Neural cell (in vitro differentiated cells): ENCODE data around the gene THTPA.

Experiments
- EP300 ChIP-seq: fragments of 450-650 bp; conservative IDR thresholded peaks from 2 replicates; pipeline ENCODE4 v1.6.1; 2014; ENCODE audit warnings: antibody characterized with exemption, mild to moderate bottlenecking, moderate library complexity; ENCODE audit not compliant: poor library complexity, severe bottlenecking
- EZH2 ChIP-seq: fragments of 200-600, 300-800 bp; shearing (Covaris generic), sonication (generic); IDR thresholded peaks from 2 replicates; pipeline ENCODE4 v1.6.1; 2014; ENCODE audit warnings: antibody characterized with exemption, low read length, borderline replicate concordance, mild to moderate bottlenecking; ENCODE audit not compliant: insufficient read depth, poor library complexity, severe bottlenecking
- POLR2AphosphoS5 ChIP-seq: IDR thresholded peaks from 2 replicates; pipeline ENCODE4 v1.6.1; 2012
- RAD21 ChIP-seq: fragments of 450-650 bp; conservative IDR thresholded peaks from 2 replicates; pipeline ENCODE4 v1.6.1; 2014; ENCODE audit warnings: antibody characterized with exemption, mild to moderate bottlenecking, moderate library complexity
- SMC3 ChIP-seq: fragments of 450-650 bp; conservative IDR thresholded peaks from 2 replicates; pipeline ENCODE4 v1.6.1; 2014; ENCODE audit warnings: antibody characterized with exemption, mild to moderate bottlenecking, moderate library complexity; ENCODE audit not compliant: poor library complexity
- TAF1 ChIP-seq: IDR thresholded peaks from 2 replicates; pipeline ENCODE4 v1.6.1; 2012; ENCODE audit warnings: low read depth
- TF ChIP-seq, protein P1 (sequence below): fragments of 450-650 bp; IDR thresholded peaks from 2 replicates; pipeline ENCODE4 v1.5.1; 2014; ENCODE audit warnings: antibody characterized with exemption, mild to moderate bottlenecking, moderate library complexity; ENCODE audit not compliant: poor library complexity, severe bottlenecking
- TF ChIP-seq, protein P2 (sequence below): IDR thresholded peaks from 2 replicates; pipeline ENCODE4 v1.6.1; 2012; ENCODE audit warnings: borderline replicate concordance

DNA sequence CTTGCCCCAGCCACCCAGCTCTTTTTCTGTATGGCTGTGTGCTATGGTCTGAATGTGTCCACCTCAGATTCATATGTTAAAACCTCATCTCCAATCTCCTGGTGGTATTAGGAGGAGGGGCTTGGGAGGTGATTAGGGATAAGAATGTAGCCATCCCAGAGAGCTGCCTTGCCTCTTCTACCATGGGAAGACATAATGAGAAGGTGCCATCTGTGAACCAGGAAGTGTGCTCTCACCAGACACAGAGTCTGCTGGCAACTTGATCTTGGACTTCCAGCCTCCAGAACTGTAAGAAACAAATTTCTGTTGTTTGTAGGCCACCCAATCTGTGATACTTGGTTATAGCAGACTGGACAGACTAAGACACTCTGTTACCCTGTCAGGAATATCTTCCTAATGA lies 45.4 kb downstream of the THTPA start:
- TF ChIP-seq, protein P1, sequence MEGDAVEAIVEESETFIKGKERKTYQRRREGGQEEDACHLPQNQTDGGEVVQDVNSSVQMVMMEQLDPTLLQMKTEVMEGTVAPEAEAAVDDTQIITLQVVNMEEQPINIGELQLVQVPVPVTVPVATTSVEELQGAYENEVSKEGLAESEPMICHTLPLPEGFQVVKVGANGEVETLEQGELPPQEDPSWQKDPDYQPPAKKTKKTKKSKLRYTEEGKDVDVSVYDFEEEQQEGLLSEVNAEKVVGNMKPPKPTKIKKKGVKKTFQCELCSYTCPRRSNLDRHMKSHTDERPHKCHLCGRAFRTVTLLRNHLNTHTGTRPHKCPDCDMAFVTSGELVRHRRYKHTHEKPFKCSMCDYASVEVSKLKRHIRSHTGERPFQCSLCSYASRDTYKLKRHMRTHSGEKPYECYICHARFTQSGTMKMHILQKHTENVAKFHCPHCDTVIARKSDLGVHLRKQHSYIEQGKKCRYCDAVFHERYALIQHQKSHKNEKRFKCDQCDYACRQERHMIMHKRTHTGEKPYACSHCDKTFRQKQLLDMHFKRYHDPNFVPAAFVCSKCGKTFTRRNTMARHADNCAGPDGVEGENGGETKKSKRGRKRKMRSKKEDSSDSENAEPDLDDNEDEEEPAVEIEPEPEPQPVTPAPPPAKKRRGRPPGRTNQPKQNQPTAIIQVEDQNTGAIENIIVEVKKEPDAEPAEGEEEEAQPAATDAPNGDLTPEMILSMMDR: no peak
- TF ChIP-seq EZH2 (no peak), POLR2AphosphoS5 (no peak), TAF1 (no peak), SMC3 (no peak), EP300 (no peak), RAD21 (no peak)
- TF ChIP-seq, protein P2, sequence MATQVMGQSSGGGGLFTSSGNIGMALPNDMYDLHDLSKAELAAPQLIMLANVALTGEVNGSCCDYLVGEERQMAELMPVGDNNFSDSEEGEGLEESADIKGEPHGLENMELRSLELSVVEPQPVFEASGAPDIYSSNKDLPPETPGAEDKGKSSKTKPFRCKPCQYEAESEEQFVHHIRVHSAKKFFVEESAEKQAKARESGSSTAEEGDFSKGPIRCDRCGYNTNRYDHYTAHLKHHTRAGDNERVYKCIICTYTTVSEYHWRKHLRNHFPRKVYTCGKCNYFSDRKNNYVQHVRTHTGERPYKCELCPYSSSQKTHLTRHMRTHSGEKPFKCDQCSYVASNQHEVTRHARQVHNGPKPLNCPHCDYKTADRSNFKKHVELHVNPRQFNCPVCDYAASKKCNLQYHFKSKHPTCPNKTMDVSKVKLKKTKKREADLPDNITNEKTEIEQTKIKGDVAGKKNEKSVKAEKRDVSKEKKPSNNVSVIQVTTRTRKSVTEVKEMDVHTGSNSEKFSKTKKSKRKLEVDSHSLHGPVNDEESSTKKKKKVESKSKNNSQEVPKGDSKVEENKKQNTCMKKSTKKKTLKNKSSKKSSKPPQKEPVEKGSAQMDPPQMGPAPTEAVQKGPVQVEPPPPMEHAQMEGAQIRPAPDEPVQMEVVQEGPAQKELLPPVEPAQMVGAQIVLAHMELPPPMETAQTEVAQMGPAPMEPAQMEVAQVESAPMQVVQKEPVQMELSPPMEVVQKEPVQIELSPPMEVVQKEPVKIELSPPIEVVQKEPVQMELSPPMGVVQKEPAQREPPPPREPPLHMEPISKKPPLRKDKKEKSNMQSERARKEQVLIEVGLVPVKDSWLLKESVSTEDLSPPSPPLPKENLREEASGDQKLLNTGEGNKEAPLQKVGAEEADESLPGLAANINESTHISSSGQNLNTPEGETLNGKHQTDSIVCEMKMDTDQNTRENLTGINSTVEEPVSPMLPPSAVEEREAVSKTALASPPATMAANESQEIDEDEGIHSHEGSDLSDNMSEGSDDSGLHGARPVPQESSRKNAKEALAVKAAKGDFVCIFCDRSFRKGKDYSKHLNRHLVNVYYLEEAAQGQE: no peak
